H9 (cell line): ENCODE results near the gene MAST4. TPM values are rescaled to one million over a fixed set of nuclear protein-coding genes. Genes with fewer than 3 reads are reported as not detected.

ENCODE experiments used
- DNase-seq: peaks from one replicate; pipeline ENCODE4 v3.0.0-alpha.2; 2017
- H2AFZ ChIP-seq: one replicate; pipeline ENCODE4 v1.6.1; 2013; ENCODE audit warnings: mild to moderate bottlenecking, low read length, control low read depth, moderate library complexity
- H2AK5ac ChIP-seq: 2 replicates; pipeline ENCODE4 v1.6.1; 2013; ENCODE audit warnings: low read length, control low read depth, mixed read lengths; ENCODE audit not compliant: insufficient read length
- H2BK120ac ChIP-seq: one replicate; pipeline ENCODE4 v1.6.1; 2013; ENCODE audit warnings: low read depth, mild to moderate bottlenecking, low read length, control low read depth, inconsistent platforms; ENCODE audit not compliant: poor library complexity, severe bottlenecking
- H2BK12ac ChIP-seq: 2 replicates; pipeline ENCODE4 v1.6.1; 2013; ENCODE audit warnings: low read length, control low read depth, mixed read lengths, low read depth; ENCODE audit not compliant: insufficient read length
- H2BK15ac ChIP-seq: 2 replicates; pipeline ENCODE4 v1.6.1; 2013; ENCODE audit warnings: low read depth, low read length, control low read depth
- H2BK20ac ChIP-seq: one replicate; pipeline ENCODE4 v1.6.1; 2013; ENCODE audit warnings: low read depth, mild to moderate bottlenecking, low read length, control low read depth, inconsistent platforms; ENCODE audit not compliant: poor library complexity, severe bottlenecking
- H2BK5ac ChIP-seq: 2 replicates; pipeline ENCODE4 v1.6.1; 2013; ENCODE audit warnings: low read length, control low read depth, mixed read lengths; ENCODE audit not compliant: insufficient read length
- H3K14ac ChIP-seq: 2 replicates; pipeline ENCODE4 v1.6.1; 2013; ENCODE audit warnings: low read length, control low read depth; ENCODE audit not compliant: insufficient read depth
- H3K18ac ChIP-seq: 2 replicates; pipeline ENCODE4 v1.6.1; 2013; ENCODE audit warnings: low read depth, mild to moderate bottlenecking, mixed read lengths, low read length, control low read depth; ENCODE audit not compliant: insufficient read length
- H3K23ac ChIP-seq: 2 replicates; pipeline ENCODE4 v1.6.1; 2013; ENCODE audit warnings: low read length, control low read depth, mixed read lengths, low read depth; ENCODE audit not compliant: insufficient read length
- H3K23me2 ChIP-seq: 2 replicates; pipeline ENCODE4 v1.6.1; 2013; ENCODE audit warnings: low read depth, mild to moderate bottlenecking, mixed read lengths, low read length, control low read depth; ENCODE audit not compliant: insufficient read length, poor library complexity, severe bottlenecking
- H3K27ac ChIP-seq: 2 replicates; pipeline ENCODE4 v1.5.1; 2013; ENCODE audit warnings: low read length, control low read depth, mixed read lengths, low read depth; ENCODE audit not compliant: insufficient read length
- H3K27me3 ChIP-seq: 2 replicates; pipeline ENCODE4 v1.6.1; 2013; ENCODE audit warnings: low read length, control low read depth, inconsistent platforms; ENCODE audit not compliant: insufficient read depth
- H3K4ac ChIP-seq: 2 replicates; pipeline ENCODE4 v1.6.1; 2013; ENCODE audit warnings: low read depth, mild to moderate bottlenecking, control low read depth, inconsistent platforms, low read length, moderate library complexity
- H3K4me1 ChIP-seq: 2 replicates; pipeline ENCODE4 v1.6.1; 2013; ENCODE audit warnings: low read length, control low read depth, inconsistent platforms; ENCODE audit not compliant: insufficient read depth
- H3K4me2 ChIP-seq: 2 replicates; pipeline ENCODE4 v1.6.1; 2013; ENCODE audit warnings: low read length, control low read depth, mixed read lengths; ENCODE audit not compliant: insufficient read length, insufficient read depth
- H3K56ac ChIP-seq: 2 replicates; pipeline ENCODE4 v1.6.1; 2013; ENCODE audit warnings: low read depth, mild to moderate bottlenecking, mixed read lengths, low read length, control low read depth; ENCODE audit not compliant: insufficient read length
- H3K79me1 ChIP-seq: 2 replicates; pipeline ENCODE4 v1.6.1; 2013; ENCODE audit warnings: low read depth, mild to moderate bottlenecking, moderate library complexity, low read length, control low read depth, inconsistent platforms; ENCODE audit not compliant: insufficient read depth, poor library complexity, severe bottlenecking
- H3K79me2 ChIP-seq: 2 replicates; pipeline ENCODE4 v1.6.1; 2013; ENCODE audit warnings: low read length, control low read depth, inconsistent platforms; ENCODE audit not compliant: insufficient read depth
- H3K9ac ChIP-seq: 2 replicates; pipeline ENCODE4 v1.6.1; 2013; ENCODE audit warnings: low read length, control low read depth, mixed read lengths; ENCODE audit not compliant: insufficient read length; ENCODE audit errors: extremely low read depth
- H3K9me3 ChIP-seq: one replicate; pipeline ENCODE4 v1.6.1; 2013; ENCODE audit warnings: low read depth, low read length, inconsistent platforms; ENCODE audit not compliant: control insufficient read depth
- H3T11ph ChIP-seq: one replicate; pipeline ENCODE4 v1.6.1; 2013; ENCODE audit warnings: mild to moderate bottlenecking, low read length, control low read depth, inconsistent platforms
- H4K20me1 ChIP-seq: one replicate; pipeline ENCODE4 v1.6.1; 2013; ENCODE audit not compliant: control insufficient read depth, insufficient read length, insufficient read depth
- H4K5ac ChIP-seq: 2 replicates; pipeline ENCODE4 v1.6.1; 2013; ENCODE audit warnings: low read depth, mild to moderate bottlenecking, mixed read lengths, low read length, control low read depth; ENCODE audit not compliant: insufficient read length
- H4K8ac ChIP-seq: replicated peaks from 2 replicates; pipeline ENCODE4 v1.6.1; 2013; ENCODE audit warnings: low read length, control low read depth, mixed read lengths, low read depth; ENCODE audit not compliant: insufficient read length
- H4K91ac ChIP-seq: 2 replicates; pipeline ENCODE4 v1.6.1; 2013; ENCODE audit warnings: low read depth, mild to moderate bottlenecking, moderate library complexity, mixed read lengths, low read length, control low read depth; ENCODE audit not compliant: insufficient read length
- H3K27ac Mint-ChIP-seq, 3 experiments: 2 replicates in 2 of 3; 3 replicates in 1 of 3; pipeline ENCODE4 v1.8.0; 2020 to 2021; ENCODE audit warnings: mixed read lengths in 3 of 3, mild to moderate bottlenecking in 1 of 3, moderate library complexity in 1 of 3
- H3K27me3 Mint-ChIP-seq: 2 replicates; pipeline ENCODE4 v1.8.0; 2021; ENCODE audit warnings: low read depth, mild to moderate bottlenecking, moderate library complexity, mixed read lengths
- H3K36me3 Mint-ChIP-seq, 3 experiments: 2 replicates in 2 of 3; 3 replicates in 1 of 3; pipeline ENCODE4 v1.8.0; 2020 to 2021; ENCODE audit warnings: low read depth in 3 of 3, mixed read lengths in 3 of 3; ENCODE audit not compliant: insufficient read depth in 1 of 3
- H3K4me1 Mint-ChIP-seq, 2 experiments: 2 replicates each; pipeline ENCODE4 v1.8.0; 2020; ENCODE audit warnings: mixed read lengths in 2 of 2
- H3K4me3 Mint-ChIP-seq, 2 experiments: 2 replicates in 1 of 2; 3 replicates in 1 of 2; pipeline ENCODE4 v1.8.0; 2020 to 2021; ENCODE audit warnings: mild to moderate bottlenecking in 2 of 2, mixed read lengths in 2 of 2, moderate library complexity in 1 of 2
- H3K9me3 Mint-ChIP-seq, 2 experiments: 2 replicates in 1 of 2; 3 replicates in 1 of 2; pipeline ENCODE4 v1.8.0; 2020; ENCODE audit warnings: mild to moderate bottlenecking in 2 of 2, mixed read lengths in 2 of 2, moderate library complexity in 1 of 2
- CTCF ChIP-seq: fragments of 200-600 bp; sonication (generic); conservative IDR thresholded peaks from 3 replicates; pipeline ENCODE4 v1.8.0; 2021; ENCODE audit warnings: antibody characterized with exemption, mild to moderate bottlenecking
- WGBS: extraction: QIAGEN DNeasy Blood & Tissue Kit; methylation state at CpG from one replicate; pipeline ENCODE4 v1.1.7; 2013; ENCODE audit warnings: missing lambda C conversion rate, low lambda C conversion rate, mixed read lengths; ENCODE audit not compliant: insufficient read length; ENCODE audit errors: extremely low coverage; 5-methylcytosine and 5-hydroxymethylcytosine counted together
- total RNA-seq: library from RNA; stranded (reverse); gene quantifications from 2 replicates; pipeline ENCODE4 v1.2.1, GENCODE V29; 2021

MAST4 gene
- total RNA-seq, 1 experiment from 2014 or later, result 3.7 TPM

DNA sequence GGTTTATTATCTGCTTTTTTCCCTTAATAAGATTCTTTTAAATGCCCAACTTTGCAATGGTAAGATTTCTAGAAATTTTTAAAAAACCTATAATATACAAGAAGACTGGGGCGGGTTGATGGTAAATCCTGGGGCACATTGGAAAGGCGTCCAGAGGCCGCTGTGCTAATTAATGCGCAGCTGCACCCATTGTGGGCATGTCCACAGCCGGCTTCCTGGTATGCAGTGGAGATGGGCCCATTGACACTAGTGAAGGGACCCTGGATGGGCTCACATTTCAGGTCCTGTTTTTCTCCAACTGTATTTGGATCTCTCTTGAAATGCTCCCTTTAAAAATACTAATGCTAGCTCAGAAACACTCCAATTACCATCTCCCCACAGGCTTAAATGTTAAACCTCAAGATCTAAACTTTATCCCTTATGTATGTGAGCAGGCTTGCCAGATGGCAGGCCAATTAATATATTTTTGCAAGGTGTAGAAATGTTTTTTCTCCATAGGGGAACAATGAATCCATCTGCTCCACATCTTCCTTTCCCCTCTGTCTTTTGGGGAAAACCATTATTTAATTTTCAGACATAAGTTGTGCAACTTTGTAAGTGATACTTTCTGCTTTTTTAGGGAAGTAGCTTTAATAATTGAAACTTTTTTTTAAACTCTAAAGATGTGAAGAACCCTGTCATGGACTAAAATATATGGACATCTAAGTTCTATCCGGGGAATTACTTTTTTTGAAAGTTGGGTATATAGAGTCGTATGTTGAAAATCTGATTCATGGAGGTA lies 423.1 kb downstream of the MAST4 start:
- Histone ChIP-seq H3K4me2 (no peak overlapping the region), H4K8ac (no peak overlapping the region), H3K79me1 (peaks cover 3% of the 10 kb centered on the region), H3K23ac (no peak overlapping the region), H2AFZ (no peak overlapping the region), H3K79me2 (no peaks in the 10 kb centered on the region), H3K18ac (no peak overlapping the region), H3K9me3 (no peaks in the 10 kb centered on the region), H2BK15ac (no peak overlapping the region), H3T11ph (no peak overlapping the region), H3K23me2 (no peaks in the 10 kb centered on the region), H2BK120ac (no peak overlapping the region), H3K4ac (no peak overlapping the region), H2BK20ac (no peak overlapping the region), H2BK5ac (no peak overlapping the region), H3K4me1 (no peaks in the 10 kb centered on the region), H2BK12ac (no peak overlapping the region), H2AK5ac (no peak overlapping the region), H3K56ac (no peak overlapping the region), H3K14ac (no peak overlapping the region), H3K27ac (no peak overlapping the region), H4K5ac (no peak overlapping the region), H3K27me3 (no peaks in the 10 kb centered on the region), H4K20me1 (no peaks in the 10 kb centered on the region), H4K91ac (no peak overlapping the region), H3K9ac (no peak overlapping the region)
- Mint-ChIP-seq H3K4me1 (peaks cover 6 to 10% of the 10 kb centered on the region in 2 experiments), H3K27me3 (peaks cover 6% of the 10 kb centered on the region), H3K4me3 (no peak overlapping the region), H3K36me3 (no peaks in the 10 kb centered on the region; a peak in 1 of 7 replicates), H3K9me3 (no peaks in the 10 kb centered on the region), H3K27ac (no peak overlapping the region)
- no CpG with 5 or more reads among the region's 7 CpGs for WGBS
- TF ChIP-seq CTCF, result no peak
- DNase-seq, result no peak
